Measurements from ENCODE around the gene NBAS. TPM values are rescaled to one million over a fixed set of nuclear protein-coding genes. Genes with fewer than 3 reads are reported as not detected.

NBAS gene
- total RNA-seq, 1 experiment from 2014 or later: 28.9 TPM

DNA sequence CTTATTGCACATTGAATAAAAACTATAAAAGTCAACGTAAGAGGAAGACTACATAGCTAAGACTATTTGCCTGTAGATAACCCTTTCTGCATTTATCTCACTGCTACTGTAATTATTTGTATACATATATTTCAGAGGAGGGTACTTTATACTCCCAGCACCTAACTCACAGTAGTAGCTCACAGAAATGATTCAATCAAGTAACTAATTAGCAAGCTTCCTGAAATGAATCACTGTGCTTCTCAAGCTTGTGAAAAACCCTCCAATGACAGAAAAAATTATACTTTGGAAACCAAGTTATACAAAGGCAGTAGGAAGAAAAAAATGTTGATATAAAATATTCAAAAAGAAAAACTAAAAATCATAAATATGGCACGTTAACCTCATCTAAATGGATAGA, 124.9 kb downstream of the NBAS start:
- Histone ChIP-seq H3K4me3 (no peak overlapping the region), H3K4me2 (no peak overlapping the region), H4K20me1 (ENCODE audit: insufficient read depth) (peaks cover 8% of the 10 kb centered on the region), H3K79me2 (ENCODE audit: low read depth) (no peaks in the 10 kb centered on the region), H3K27me3 (ENCODE audit: insufficient read depth, low read depth) (no peaks in the 10 kb centered on the region), H3F3A (ENCODE audit: insufficient read depth, low read depth) (no peaks in the 10 kb centered on the region), H3K27ac (no peak overlapping the region), H2AFZ (no peak overlapping the region), H3K36me3 (ENCODE audit: low read depth) (no peaks in the 10 kb centered on the region), H3K9me2 (ENCODE audit: insufficient read depth) (no peaks in the 10 kb centered on the region), H3K4me1 (replicated peaks; ENCODE audit: insufficient read depth) (no peaks in the 10 kb centered on the region), H3K9me3 (ENCODE audit: insufficient read depth, low read depth) (no peaks in the 10 kb centered on the region)
- no TSS peak for BruUV-seq (replicated peaks)
- no peak for DNase-seq
- CTCF ChIA-PET: no interaction called here
- intact Hi-C loops (cut with micrococcal nuclease; ENCODE audit: unreplicated experiment): no loop called here
- TF ChIP-seq, protein P1, sequence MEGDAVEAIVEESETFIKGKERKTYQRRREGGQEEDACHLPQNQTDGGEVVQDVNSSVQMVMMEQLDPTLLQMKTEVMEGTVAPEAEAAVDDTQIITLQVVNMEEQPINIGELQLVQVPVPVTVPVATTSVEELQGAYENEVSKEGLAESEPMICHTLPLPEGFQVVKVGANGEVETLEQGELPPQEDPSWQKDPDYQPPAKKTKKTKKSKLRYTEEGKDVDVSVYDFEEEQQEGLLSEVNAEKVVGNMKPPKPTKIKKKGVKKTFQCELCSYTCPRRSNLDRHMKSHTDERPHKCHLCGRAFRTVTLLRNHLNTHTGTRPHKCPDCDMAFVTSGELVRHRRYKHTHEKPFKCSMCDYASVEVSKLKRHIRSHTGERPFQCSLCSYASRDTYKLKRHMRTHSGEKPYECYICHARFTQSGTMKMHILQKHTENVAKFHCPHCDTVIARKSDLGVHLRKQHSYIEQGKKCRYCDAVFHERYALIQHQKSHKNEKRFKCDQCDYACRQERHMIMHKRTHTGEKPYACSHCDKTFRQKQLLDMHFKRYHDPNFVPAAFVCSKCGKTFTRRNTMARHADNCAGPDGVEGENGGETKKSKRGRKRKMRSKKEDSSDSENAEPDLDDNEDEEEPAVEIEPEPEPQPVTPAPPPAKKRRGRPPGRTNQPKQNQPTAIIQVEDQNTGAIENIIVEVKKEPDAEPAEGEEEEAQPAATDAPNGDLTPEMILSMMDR (conservative IDR thresholded peaks at IDR 0.05): no peak
- no peak for TF ChIP-seq EZH2 (IDR thresholded peaks at IDR 0.05; ENCODE audit: low read depth)
- POLR2A ChIA-PET (ENCODE audit: unreplicated experiment): no interaction called here

- no peaks in the 10 kb centered on the region for H3K27me3 ChIP-seq (ENCODE audit: insufficient read depth, low read depth)
- no peak for DNase-seq
- TF ChIP-seq, protein P1 (conservative IDR thresholded peaks at IDR 0.05): no peak
- TF ChIP-seq EZH2 (IDR thresholded peaks at IDR 0.05; ENCODE audit: low read depth): no peak
- peaks cover 8% of the 10 kb centered on the region for H4K20me1 ChIP-seq (ENCODE audit: insufficient read depth)
- H3K4me2 ChIP-seq: no peak overlapping the region
- H3K9me3 ChIP-seq (ENCODE audit: insufficient read depth, low read depth): no peaks in the 10 kb centered on the region
- H3K9me2 ChIP-seq (ENCODE audit: insufficient read depth): no peaks in the 10 kb centered on the region
- H2AFZ ChIP-seq: no peak overlapping the region
- BruUV-seq (replicated peaks): no TSS peak
- no peaks in the 10 kb centered on the region for H3K36me3 ChIP-seq (ENCODE audit: low read depth)
- no peaks in the 10 kb centered on the region for H3K79me2 ChIP-seq (ENCODE audit: low read depth)
- no peak overlapping the region for H3K4me3 ChIP-seq
- ChIA-PET POLR2A (ENCODE audit: unreplicated experiment) (no interaction called here), CTCF (no interaction called here)
- H3K27ac ChIP-seq: no peak overlapping the region
- no peaks in the 10 kb centered on the region for H3F3A ChIP-seq (ENCODE audit: insufficient read depth, low read depth)
- no peaks in the 10 kb centered on the region for H3K4me1 ChIP-seq (replicated peaks; ENCODE audit: insufficient read depth)
- intact Hi-C loops (cut with micrococcal nuclease; ENCODE audit: unreplicated experiment): no loop called here
Observed at GRCh38 chr2:15435474-15435873, 125.7 kb downstream of the NBAS start.

- Histone ChIP-seq H3K4me3 (no peak overlapping the region), H3K27ac (no peak overlapping the region), H3K4me1 (replicated peaks; ENCODE audit: insufficient read depth) (no peaks in the 10 kb centered on the region), H3K4me2 (no peak overlapping the region), H3F3A (ENCODE audit: insufficient read depth, low read depth) (no peaks in the 10 kb centered on the region), H4K20me1 (ENCODE audit: insufficient read depth) (peaks cover 8% of the 10 kb centered on the region), H3K27me3 (ENCODE audit: insufficient read depth, low read depth) (no peaks in the 10 kb centered on the region), H2AFZ (no peak overlapping the region), H3K36me3 (ENCODE audit: low read depth) (no peaks in the 10 kb centered on the region), H3K9me2 (ENCODE audit: insufficient read depth) (no peaks in the 10 kb centered on the region), H3K9me3 (ENCODE audit: insufficient read depth, low read depth) (no peaks in the 10 kb centered on the region), H3K79me2 (ENCODE audit: low read depth) (no peaks in the 10 kb centered on the region)
- intact Hi-C loops (cut with micrococcal nuclease; ENCODE audit: unreplicated experiment): no loop called here
- ChIA-PET POLR2A (ENCODE audit: unreplicated experiment) (no interaction called here), CTCF (no interaction called here)
- BruUV-seq (replicated peaks): no TSS peak
- TF ChIP-seq EZH2 (IDR thresholded peaks at IDR 0.05; ENCODE audit: low read depth): no peak
- TF ChIP-seq, protein P1 (conservative IDR thresholded peaks at IDR 0.05): no peak
- no peak for DNase-seq
Observed at GRCh38 chr2:15432642-15433256, 128.4 kb downstream of the NBAS start.
